HepG2 (cell line): ENCODE measurements around the gene CTSW. TPM values are rescaled to one million over a fixed set of nuclear protein-coding genes. Genes with fewer than 3 reads are reported as not detected.

Source experiments
- ASH2L ChIP-seq: fragments of 300-600, 200-600 bp; sonication (generic); IDR thresholded peaks from 2 replicates; pipeline ENCODE4 v1.7.0; 2017; ENCODE audit warnings: low read depth, mild to moderate bottlenecking, moderate library complexity, mixed read lengths, low read length; ENCODE audit not compliant: insufficient read length
- ATF1 ChIP-seq: IDR thresholded peaks from 2 replicates; pipeline ENCODE4 v1.6.1; 2016; ENCODE audit warnings: mild to moderate bottlenecking, control low read depth
- DRAP1 ChIP-seq: IDR thresholded peaks from 2 replicates; pipeline ENCODE4 v1.6.1; 2016; ENCODE audit warnings: missing genetic modification reagents, missing compliant biosample characterization
- EP300 ChIP-seq, 3 experiments: sonication (generic) in 1 of 3; formaldehyde crosslinking in 1 of 3; IDR thresholded peaks; 2 replicates each; pipeline versions ENCODE4 v1.5.1 to v1.6.1; 2011 to 2020; ENCODE audit warnings: low read depth in 2 of 3, low read length in 2 of 3, borderline replicate concordance in 1 of 3, improper control_type of control experiment in 1 of 3, mild to moderate bottlenecking in 1 of 3, missing genetic modification reagents in 1 of 3, moderate library complexity in 1 of 3
- HNRNPH1 ChIP-seq: fragments of 200-400 bp; formaldehyde crosslinking; optimal IDR thresholded peaks from 2 replicates; pipeline ENCODE3; 2017; ENCODE audit warnings: mild to moderate bottlenecking, low read depth, low read length
- HOXD1 ChIP-seq: sonication (generic); formaldehyde crosslinking; IDR thresholded peaks from 2 replicates; pipeline ENCODE4 v1.5.0; 2020; ENCODE audit warnings: missing genetic modification reagents
- MIXL1 ChIP-seq: IDR thresholded peaks from 2 replicates; pipeline ENCODE4 v1.6.1; 2016
- MLX ChIP-seq: IDR thresholded peaks from 2 replicates; pipeline ENCODE4 v1.6.1; 2016
- NAIF1 ChIP-seq: sonication (generic); formaldehyde crosslinking; IDR thresholded peaks from 2 replicates; pipeline ENCODE4 v1.5.0; 2020; ENCODE audit warnings: mild to moderate bottlenecking, missing genetic modification reagents, borderline replicate concordance
- NFE2 ChIP-seq: sonication (generic); formaldehyde crosslinking; IDR thresholded peaks from 2 replicates; pipeline ENCODE4 v1.4.0; 2020; ENCODE audit warnings: missing genetic modification reagents
- PHF21A ChIP-seq: sonication (generic); formaldehyde crosslinking; IDR thresholded peaks from 2 replicates; pipeline ENCODE4 v1.5.0; 2020; ENCODE audit warnings: mild to moderate bottlenecking, missing genetic modification reagents
- RAD51 ChIP-seq: fragments of 450-650 bp; IDR thresholded peaks from 2 replicates; pipeline ENCODE4 v1.6.1; 2016; ENCODE audit warnings: borderline replicate concordance
- SIN3A ChIP-seq: IDR thresholded peaks from 2 replicates; pipeline ENCODE4 v1.6.1; 2011; ENCODE audit warnings: low read depth, mild to moderate bottlenecking, control low read depth, low read length, borderline replicate concordance
- SNAI1 ChIP-seq: sonication (generic); formaldehyde crosslinking; IDR thresholded peaks from 2 replicates; pipeline ENCODE4 v1.5.0; 2020; ENCODE audit warnings: mild to moderate bottlenecking, missing genetic modification reagents, borderline replicate concordance
- TAF1 ChIP-seq: sonication (generic); formaldehyde crosslinking; IDR thresholded peaks from 2 replicates; pipeline ENCODE4 v1.4.0; 2020; ENCODE audit warnings: missing genetic modification reagents
- ZBTB7B ChIP-seq: sonication (generic); formaldehyde crosslinking; IDR thresholded peaks from 2 replicates; pipeline ENCODE4 v1.4.0; 2020; ENCODE audit warnings: missing genetic modification reagents
- ZGPAT ChIP-seq: IDR thresholded peaks from 2 replicates; pipeline ENCODE4 v1.6.1; 2016; ENCODE audit warnings: mild to moderate bottlenecking
- ZNF138 ChIP-seq: sonication (generic); formaldehyde crosslinking; IDR thresholded peaks from 2 replicates; pipeline ENCODE4 v1.5.0; 2020; ENCODE audit warnings: mild to moderate bottlenecking, low read depth, missing genetic modification reagents
- ZNF333 ChIP-seq: sonication (generic); formaldehyde crosslinking; IDR thresholded peaks from 2 replicates; pipeline ENCODE4 v1.4.0; 2020; ENCODE audit warnings: mild to moderate bottlenecking, missing genetic modification reagents, borderline replicate concordance
- ZNF431 ChIP-seq: sonication (generic); formaldehyde crosslinking; IDR thresholded peaks from 2 replicates; pipeline ENCODE4 v1.9.0; 2022; ENCODE audit warnings: missing genetic modification reagents, low read depth, mild to moderate bottlenecking, borderline replicate concordance
- ZNF432 ChIP-seq: sonication (generic); formaldehyde crosslinking; IDR thresholded peaks from 2 replicates; pipeline ENCODE4 v1.5.0; 2020; ENCODE audit warnings: missing genetic modification reagents, mild to moderate bottlenecking, borderline replicate concordance
- ZNF687 ChIP-seq: sonication (generic); formaldehyde crosslinking; IDR thresholded peaks from 2 replicates; pipeline ENCODE4 v1.5.1; 2020; ENCODE audit warnings: mild to moderate bottlenecking, missing genetic modification reagents, moderate library complexity
- ZNF761 ChIP-seq: sonication (generic); formaldehyde crosslinking; conservative IDR thresholded peaks from 2 replicates; pipeline ENCODE4 v1.4.0; 2020; ENCODE audit warnings: mild to moderate bottlenecking, missing genetic modification reagents
- polyA plus RNA-seq, 8 experiments: library from polyadenylated mRNA; depleted of rRNA in 3 of 8; stranded (reverse) in 7 of 8; unstranded in 1 of 8; fragments of >200 nt; fragmentation: Illumina TruSeq in 4 of 8; extraction: Trizol in 4 of 8; gene quantifications; 2 replicates each; pipeline versions ENCODE4 v1.2.1 to v1.2.3, GENCODE V29; 2011 to 2016; ENCODE audit warnings: low read depth in 4 of 8, missing spikeins in 1 of 8, mixed read lengths in 1 of 8; ENCODE audit not compliant: insufficient read depth in 1 of 8
- total RNA-seq, 5 experiments: library from RNA; depleted of rRNA; stranded (reverse); fragments of >200 nt; fragmentation: Illumina TruSeq; extraction: Trizol; gene quantifications; 2 replicates each; pipeline ENCODE4 v1.2.3, GENCODE V29; 2016; ENCODE audit warnings: low read depth in 1 of 5

The CTSW gene
- total and polyA plus RNA-seq, 2 of the 13 experiments (the other 11 are each of a cell fraction or from before 2014, with no cell fraction given) = 0.09 TPM; not detected in 1

GRCh38 chr11:65844231-65844872 is 35.3 kb upstream of the CTSW start (continued):
- TF ChIP-seq ZNF333 = no peak
- no peak for TF ChIP-seq ZNF432 (CRISPR knock-in tag)
- TF ChIP-seq PHF21A (CRISPR knock-in tag) = peak; percentile 42; the same call in 1 of the 2 replicates
- no peak for TF ChIP-seq ATF1
- TF ChIP-seq ZGPAT (CRISPR knock-in tag) = peak; percentile 34; the same call in 1 of the 2 replicates
- TF ChIP-seq NFE2 (CRISPR knock-in tag) = no peak
- peak in 1 of 2 experiments; percentile 42; a peak in 2 of 4 replicates for TF ChIP-seq EP300 (IDR thresholded peaks at IDR 0.05; ENCODE audit: low read depth in 2 of 2, low read length in 2 of 2)
- no peak for TF ChIP-seq EP300 (CRISPR knock-in tag; IDR thresholded peaks at IDR 0.05; ENCODE audit: borderline replicate concordance)
- TF ChIP-seq MLX (CRISPR knock-in tag) = no peak
- TF ChIP-seq HNRNPH1 = no peak
- TF ChIP-seq ZNF138 (CRISPR knock-in tag) = no peak
- peak; percentile 74 for TF ChIP-seq MIXL1 (CRISPR knock-in tag)
- TF ChIP-seq RAD51 = no peak
- TF ChIP-seq TAF1 (CRISPR knock-in tag) = no peak
- TF ChIP-seq ZNF761 (CRISPR knock-in tag) = no peak
- TF ChIP-seq SIN3A = no peak
- TF ChIP-seq HOXD1 (CRISPR knock-in tag) = no peak
- no peak for TF ChIP-seq NAIF1 (CRISPR knock-in tag)
- no peak for TF ChIP-seq ZNF687
- TF ChIP-seq SNAI1 (CRISPR knock-in tag) = no peak
- TF ChIP-seq ZNF431 = no peak
- TF ChIP-seq ASH2L = peak; percentile 59
- no peak for TF ChIP-seq DRAP1 (CRISPR knock-in tag)
- TF ChIP-seq ZBTB7B = no peak
